Activated CD4-positive, alpha-beta T cell treated with anti-CD3 and anti-CD28 coated beads, Interleukin-2, amount 50 U/mL, for 16 hours (primary cell): ENCODE measurements around the gene TRAK1.

Experiments
- DNase-seq: peaks from one replicate; pipeline ENCODE4 v3.0.0-alpha.2; 2020

TRAK1 gene

GRCh38 chr3:42214565-42215283 lies 123.6 kb downstream of the TRAK1 start:
- DNase-seq: no peak

- peak; percentile 32 for DNase-seq
Observed at GRCh38 chr3:42216302-42216701, 125.1 kb downstream of the TRAK1 start.

- DNase-seq: no peak
Observed at GRCh38 chr3:42216931-42217333, 125.8 kb downstream of the TRAK1 start.

GRCh38 chr3:42220436-42221121 lies 129.4 kb downstream of the TRAK1 start:
- no peak for DNase-seq

GRCh38 chr3:42222942-42223693 lies 132.0 kb downstream of the TRAK1 start:
- DNase-seq: no peak

- DNase-seq: no peak
Observed at GRCh38 chr3:42224178-42224577, 133.0 kb downstream of the TRAK1 start.

GRCh38 chr3:42224658-42225421 lies 133.7 kb downstream of the TRAK1 start:
- no peak for DNase-seq

GRCh38 chr3:42225486-42226363 lies 134.6 kb downstream of the TRAK1 start:
- DNase-seq: no peak

- no peak for DNase-seq
Observed at GRCh38 chr3:42226470-42227425, 135.6 kb downstream of the TRAK1 start.

GRCh38 chr3:42228796-42229195 lies 137.6 kb downstream of the TRAK1 start:
- no peak for DNase-seq

GRCh38 chr3:42229266-42229941 lies 138.2 kb downstream of the TRAK1 start:
- DNase-seq: no peak

GRCh38 chr3:42229942-42230688 lies 139.0 kb downstream of the TRAK1 start:
- no peak for DNase-seq

GRCh38 chr3:42230860-42231259 lies 139.7 kb downstream of the TRAK1 start:
- no peak for DNase-seq

GRCh38 chr3:42235532-42235931 lies 144.4 kb downstream of the TRAK1 start:
- no peak for DNase-seq

GRCh38 chr3:42236611-42237010 lies 145.5 kb downstream of the TRAK1 start:
- DNase-seq: no peak

- DNase-seq: no peak
Observed at GRCh38 chr3:42246091-42246490, 154.9 kb downstream of the TRAK1 start.

- DNase-seq: peak; percentile 68
Observed at GRCh38 chr3:42247576-42248027, 156.4 kb downstream of the TRAK1 start.

GRCh38 chr3:42250761-42251160 lies 159.6 kb downstream of the TRAK1 start:
- no peak for DNase-seq

GRCh38 chr3:42254566-42254965 lies 163.4 kb downstream of the TRAK1 start:
- no peak for DNase-seq
